NCI-H82 (cell line): ENCODE results near the gene WDR48.
"Not testable (repeated sequence)": the region's sequence is repeated elsewhere in the genome, so short reads cannot be mapped to it uniquely, and the experiment has no call there.

ENCODE experiments used
- DNase-seq: peaks from one replicate; lab custom pipeline; 2025; lab: John Stamatoyannopoulos, UW

Gene WDR48

DNA sequence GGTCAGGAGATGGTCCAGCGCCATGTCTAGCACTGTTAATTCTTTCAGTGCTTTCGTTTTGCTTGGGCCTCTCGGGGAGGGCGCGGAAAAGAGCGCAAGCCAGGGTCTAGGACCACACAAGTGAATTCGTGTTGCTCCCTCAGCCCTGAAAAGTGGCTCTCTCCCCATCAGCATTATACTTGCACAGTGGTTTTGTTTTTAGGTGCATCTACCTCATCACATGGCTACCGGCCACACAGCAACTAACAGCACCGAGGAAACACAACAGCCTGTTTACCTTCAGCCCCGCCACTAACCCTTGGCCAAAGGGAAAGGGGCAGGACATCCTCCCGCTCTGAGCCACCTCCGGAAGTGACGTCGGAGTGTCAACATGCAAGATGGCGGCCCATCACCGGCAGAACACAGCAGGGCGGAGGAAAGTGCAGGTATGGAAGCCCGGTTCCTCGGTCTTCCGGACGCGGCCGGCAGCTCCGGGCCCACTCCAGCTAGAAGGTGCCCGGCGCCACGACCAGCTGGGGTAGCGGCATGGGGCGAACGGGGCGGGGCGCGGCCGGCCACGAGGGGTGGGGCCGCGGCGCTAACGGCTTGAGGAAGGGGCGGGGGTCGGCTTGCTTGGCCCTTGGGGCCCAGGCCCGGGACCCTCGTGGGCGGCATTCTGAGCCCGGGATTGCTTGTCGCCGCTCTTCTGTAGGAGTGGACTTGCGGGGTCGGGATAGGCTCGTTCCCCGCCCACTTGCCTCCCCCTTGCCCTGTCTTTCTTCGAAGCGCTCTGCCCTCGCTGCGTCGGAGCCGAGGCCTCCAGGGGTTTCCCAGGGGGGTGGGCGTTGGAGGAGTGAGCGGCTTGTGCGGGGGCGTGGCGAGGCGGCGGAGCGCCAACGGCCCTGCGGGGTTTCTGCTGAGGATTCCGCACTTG lies at the start of gene WDR48, which contains the start of gene SCN11A:
WDR48 (plus strand) TSS at position 368 of the 913 bp plus-strand sequence; CDS start at position 378, 10 bp downstream.
SCN11A (minus strand) TSS at position 296 of the 913 bp plus-strand sequence. CDS start 101,582 bp downstream, outside the sequence.
- peak; percentile 93 for DNase-seq

GRCh38 chr3:39005295-39005694 lies 46.5 kb upstream of the WDR48 start:
- no peak for DNase-seq

DNA sequence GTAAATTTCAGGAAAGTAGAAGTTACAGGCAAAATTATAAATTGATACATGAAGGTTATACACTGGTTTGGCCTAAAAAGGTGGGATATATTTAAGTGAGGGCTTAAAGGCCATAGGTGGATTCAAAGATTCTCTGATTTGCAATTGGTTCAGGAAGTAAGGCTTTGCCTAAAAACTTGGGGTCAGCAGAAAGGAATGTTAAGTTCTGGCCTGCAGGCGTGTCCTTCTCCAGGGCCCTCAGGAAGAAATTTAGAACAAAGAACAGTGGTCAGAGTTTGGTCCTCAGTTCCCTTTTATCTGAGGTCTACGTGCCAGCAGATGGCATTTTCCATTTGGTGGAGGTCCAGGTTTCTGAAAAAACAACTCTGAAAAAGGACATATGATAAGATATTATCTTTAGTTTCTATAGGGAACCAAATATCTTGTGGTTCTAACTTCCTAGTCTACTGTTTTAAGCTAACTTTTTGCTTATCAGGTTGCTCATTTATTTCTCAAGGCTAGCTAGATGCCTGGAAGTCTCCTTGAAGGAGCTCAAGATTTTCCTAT lies 40.6 kb upstream of the WDR48 start:
- no peak for DNase-seq

DNA sequence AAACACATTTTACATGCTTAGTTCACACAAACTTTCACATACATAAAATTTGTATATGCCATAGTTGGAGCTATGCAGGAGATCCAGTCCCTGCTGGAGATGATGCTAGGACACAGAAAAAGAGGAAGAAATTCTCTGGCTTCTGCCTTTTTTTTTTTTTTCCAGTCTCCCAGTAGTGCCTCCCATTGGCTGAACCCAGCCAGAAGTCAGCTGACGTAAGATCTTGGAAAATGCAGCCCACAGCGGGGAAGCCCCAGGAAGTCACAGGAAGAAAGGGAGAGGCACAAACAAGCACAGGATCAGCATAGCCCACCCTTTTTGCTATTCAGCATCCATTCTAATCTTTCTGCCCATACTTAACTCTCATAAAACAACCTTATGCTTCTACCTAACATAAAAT lies 38.5 kb upstream of the WDR48 start:
- no peak for DNase-seq

GRCh38 chr3:39013921-39014509 lies 37.8 kb upstream of the WDR48 start:
- DNase-seq = no peak

DNA sequence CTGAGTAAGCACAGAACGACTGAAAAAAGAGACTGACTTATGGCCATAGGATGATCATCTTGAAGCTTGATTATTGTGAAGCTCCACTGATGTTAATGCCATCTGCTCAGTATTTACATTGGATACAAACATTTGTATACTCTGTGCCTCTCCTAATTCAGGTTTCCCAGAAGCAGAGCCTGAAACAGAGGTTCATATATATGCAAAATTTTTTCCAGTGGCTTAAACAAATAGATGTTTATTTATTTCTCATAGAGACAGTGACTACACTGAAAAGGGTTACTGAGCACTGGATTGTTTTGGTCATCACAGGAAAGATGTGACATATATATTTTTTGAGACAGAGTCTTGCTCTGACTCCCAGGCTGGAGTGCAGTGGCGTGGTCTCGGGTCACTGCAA lies 36.4 kb upstream of the WDR48 start:
- DNase-seq = no peak

- DNase-seq = no peak
Observed at GRCh38 chr3:39019299-39019698, 32.5 kb upstream of the WDR48 start.

DNA sequence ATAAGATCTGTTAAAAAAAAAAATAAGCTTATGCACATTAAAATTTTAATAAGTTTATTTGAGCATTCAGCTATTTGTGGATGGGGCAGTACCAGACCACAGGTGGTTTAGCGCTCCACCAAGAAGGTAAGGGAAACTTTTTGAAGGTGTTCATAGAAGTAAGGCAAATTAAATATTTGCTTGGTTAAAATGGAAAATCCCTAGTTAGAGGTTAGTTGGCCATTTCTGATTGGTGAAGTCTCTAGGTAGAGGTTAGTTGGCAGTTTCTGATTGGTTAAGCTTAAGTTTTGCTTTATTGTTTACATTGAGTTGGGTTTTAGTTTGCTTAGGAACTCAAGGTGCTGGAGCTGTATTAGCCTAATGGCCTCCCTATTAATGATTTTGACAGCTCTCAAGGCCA lies 30.8 kb upstream of the WDR48 start:
- no peak for DNase-seq

- no peak for DNase-seq
Observed at GRCh38 chr3:39021465-39022285, 30.1 kb upstream of the WDR48 start.

DNA sequence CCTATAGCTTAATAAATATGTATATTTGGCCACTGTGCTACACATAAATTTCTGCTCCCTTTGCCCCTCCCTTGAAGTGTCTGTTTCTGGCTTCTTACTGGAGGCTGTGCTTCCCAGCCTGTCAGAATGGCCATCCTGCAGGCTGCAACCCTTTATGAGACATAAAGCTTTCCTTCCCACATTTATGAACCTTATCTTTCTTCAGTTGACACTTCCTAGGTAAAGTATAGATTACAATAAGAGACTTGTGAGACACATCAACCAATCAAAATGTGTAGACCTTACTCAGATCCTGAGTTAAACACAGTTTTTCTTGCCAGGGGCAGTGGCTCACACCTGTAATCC lies 29.6 kb upstream of the WDR48 start:
- DNase-seq = no peak

GRCh38 chr3:39024497-39024896 lies 27.3 kb upstream of the WDR48 start:
- no peak for DNase-seq

DNA sequence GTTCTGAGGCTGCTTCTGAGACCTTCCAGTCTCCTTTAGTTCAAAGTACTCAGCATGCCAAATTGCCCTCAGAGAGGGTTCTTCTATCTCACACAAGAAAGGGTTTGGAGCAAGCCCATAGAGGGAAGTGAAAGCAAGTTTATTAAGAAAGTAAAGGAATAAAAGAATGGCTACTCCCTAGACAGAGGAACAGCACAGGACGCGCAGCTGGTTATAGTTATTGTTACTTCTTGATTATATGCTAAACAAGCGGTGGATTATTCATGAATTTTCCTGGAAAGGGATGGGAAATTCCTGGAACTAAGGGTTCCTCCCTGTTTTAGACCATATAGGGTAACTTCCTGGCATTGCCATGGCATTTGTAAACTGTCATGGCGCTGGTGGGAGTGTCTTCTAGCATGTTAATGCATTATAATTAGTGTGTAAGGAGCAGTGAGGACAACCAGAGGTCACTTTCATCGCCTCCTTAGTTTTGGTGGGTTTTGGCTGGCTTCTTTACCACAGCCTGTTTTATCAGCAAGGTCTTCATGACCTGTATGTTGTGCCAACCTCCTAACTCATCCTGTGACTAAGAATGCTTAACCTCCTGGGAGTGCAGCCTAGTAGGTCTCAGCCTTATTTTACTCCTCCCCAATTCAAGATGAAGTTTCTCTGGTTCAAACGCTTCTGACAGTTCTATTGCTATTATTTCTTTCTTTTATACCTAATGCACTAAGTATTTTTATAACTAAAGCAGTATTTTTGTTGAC lies 26.4 kb upstream of the WDR48 start:
- DNase-seq = no peak

DNA sequence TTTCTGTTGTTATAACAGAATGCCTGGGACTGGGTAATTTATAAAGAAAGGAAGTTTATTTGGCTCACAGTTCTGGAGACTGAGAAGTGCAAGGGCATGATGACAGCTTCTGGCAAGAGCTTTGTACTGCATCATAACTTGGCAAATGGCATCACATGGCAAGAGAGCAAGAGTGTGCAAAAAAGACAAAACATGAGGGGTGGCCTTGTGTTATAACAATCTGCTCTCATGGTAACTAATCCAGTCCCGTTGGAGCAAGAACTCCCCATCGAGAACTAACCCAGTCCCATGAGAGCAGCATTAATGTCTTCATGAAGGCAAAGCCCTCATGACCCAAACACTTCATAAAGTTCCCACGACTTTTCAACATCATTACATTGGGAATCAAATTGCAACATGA lies 23.3 kb upstream of the WDR48 start:
- no peak for DNase-seq

DNA sequence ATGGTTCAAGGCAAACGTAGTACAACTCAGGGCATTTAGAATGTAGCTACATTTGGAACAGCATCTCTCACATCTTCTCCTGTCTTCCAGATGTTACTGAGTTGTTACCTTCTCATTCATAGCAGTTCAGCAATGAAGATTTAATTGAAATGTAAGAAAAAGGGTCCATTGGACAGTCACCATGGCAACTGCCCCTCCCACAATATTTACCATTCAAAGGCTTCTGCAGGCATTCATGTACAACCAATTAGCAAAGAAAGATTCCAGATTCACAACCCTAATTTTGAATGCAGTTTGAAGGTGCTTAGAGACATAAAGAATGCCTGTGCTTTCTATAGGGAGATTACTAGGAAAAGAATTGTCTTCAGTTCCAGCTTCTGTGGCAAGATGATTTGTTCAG lies 22.3 kb upstream of the WDR48 start:
- DNase-seq = no peak

DNA sequence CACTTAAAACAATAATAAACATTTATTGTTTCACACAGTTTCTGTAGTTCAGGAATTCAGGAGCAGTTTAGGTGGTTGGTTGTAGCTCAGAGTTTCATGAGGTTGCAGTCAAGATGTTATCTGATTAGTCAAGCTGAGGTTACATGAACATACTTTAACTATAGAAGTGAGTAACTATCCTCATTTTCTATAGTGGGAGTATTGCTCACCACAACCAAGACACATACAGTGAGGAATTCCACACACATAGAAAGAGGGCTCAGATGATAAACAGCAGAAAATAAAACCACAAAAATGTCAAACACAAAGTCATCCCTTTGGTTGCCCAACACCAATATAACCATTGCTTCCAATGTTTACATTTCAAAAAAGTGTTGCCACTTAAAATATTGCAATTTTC lies 13.7 kb upstream of the WDR48 start:
- DNase-seq = no peak

- DNase-seq = no peak
Observed at GRCh38 chr3:39050029-39050428, 1.8 kb upstream of the WDR48 start.

DNA sequence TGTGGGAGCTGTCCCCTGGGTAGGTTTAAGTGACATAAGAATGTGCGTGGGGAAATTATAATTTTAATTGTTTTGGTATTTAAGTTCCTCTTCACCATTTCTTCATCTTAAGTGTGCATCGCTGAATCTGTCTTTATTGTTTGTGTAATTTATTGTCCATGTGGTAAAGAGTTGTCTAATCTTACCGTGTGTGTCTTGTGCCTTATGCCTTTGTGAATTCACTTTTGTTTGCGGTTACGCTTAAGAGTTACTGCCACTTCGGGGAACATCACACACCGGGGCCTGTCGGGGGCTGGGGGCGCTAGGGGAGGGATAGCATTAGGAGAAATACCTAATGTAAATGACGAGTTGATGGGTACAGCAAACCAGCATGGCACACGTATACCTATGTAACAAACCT lies 767 bp downstream of the WDR48 start:
- no peak for DNase-seq

- no peak for DNase-seq
Observed at GRCh38 chr3:39053696-39054095, 1.9 kb downstream of the WDR48 start.

- DNase-seq = no peak
Observed at GRCh38 chr3:39056151-39056550, 4.3 kb downstream of the WDR48 start.

DNA sequence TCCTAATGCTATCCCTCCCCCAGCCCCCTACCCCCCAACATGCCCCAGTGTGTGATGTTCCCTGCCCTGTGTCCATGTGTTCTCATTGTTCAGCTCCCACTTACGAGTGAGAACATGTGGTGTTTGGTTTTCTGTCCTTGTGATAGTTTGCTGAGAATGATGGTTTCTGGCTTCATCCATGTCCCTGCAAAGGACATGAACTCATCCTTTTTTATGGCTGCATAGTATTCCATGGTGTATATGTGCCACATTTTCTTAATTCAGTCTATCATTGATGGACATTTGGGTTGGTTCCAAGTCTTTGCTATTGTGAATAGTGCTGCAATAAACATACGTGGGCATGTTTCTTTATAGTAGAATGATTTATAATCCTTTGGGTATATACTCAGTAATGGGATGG lies 9.4 kb downstream of the WDR48 start:
- not testable (repeated sequence) for DNase-seq

DNA sequence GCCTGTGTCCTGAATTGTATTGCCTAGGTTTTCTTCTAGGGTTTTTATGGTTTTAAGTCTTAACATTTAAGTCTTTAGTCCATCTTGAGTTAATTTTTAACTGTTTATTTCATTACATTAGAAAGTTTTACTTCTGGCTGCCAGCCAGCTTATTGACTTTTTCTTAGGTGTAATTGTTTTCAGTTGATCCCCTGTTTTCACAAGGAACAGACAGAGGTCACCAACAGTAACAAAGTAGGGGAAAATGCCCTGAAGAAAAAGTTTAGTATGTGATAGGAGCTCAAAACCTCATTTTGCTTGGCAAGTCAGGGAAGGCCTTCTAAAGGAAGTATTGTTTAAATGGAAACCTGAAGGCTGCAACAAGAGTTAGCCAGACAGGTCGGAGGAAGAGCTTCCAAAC lies 10.4 kb downstream of the WDR48 start:
- no peak for DNase-seq

- DNase-seq = no peak
Observed at GRCh38 chr3:39063143-39063542, 11.3 kb downstream of the WDR48 start.
